ENCODE data around the gene ZNF574. TPM values are rescaled to one million over a fixed set of nuclear protein-coding genes. Genes with fewer than 3 reads are reported as not detected.

Gene ZNF574
- total and polyA plus RNA-seq, 5 experiments from 2014 or later = 7.8 to 21.5 (median 18.3) TPM

DNA sequence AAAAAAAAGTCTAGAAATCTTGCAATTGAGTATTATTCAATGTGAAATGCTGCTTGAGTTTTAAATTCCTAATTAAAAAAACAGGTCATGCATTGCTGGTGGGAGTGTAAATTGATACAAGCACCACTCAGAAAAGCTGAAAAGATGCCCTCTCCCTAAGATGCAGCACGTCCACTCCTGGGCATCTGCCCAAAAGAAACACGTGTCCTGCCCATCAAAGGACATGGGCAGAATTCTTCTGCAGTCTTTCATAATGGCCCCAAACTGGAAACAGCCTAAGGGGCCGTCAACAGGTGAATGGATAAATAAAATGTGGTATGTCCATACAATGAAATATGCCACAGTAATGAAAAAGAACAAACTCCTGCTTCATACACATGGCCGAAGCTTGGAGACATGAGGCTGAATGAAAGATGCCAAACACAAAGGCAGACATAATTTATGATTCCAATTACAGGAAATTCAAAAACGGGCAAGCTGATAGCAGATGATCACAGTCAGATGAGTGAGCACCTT is 48.5 kb downstream of the ZNF574 start:
- H3K9me3 Mint-ChIP-seq = no peaks in the 10 kb centered on the region
- H3K4me3 Mint-ChIP-seq = peak overlapping the region in 4 of 10 donors; percentile 4 to 44 (median 20)

DNA sequence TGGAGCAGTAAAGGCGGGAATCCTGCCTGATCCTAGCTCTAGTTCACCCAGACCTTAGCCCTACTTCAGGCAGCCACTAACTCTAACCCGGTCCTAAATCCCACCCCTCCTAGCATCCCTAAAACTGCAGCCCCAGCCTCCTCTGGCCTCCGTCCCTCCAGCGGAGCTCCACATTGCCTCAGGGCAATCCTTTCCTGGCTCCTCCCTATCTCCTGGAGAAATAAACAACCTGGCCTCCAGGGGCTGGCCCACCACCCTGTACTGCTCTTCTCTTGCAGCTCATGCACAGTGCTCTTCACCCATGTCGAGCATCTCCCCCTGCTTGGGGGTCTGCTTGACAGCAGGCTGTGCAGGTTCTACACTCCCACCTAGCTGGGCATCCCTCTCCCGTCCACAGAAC is 49.6 kb downstream of the ZNF574 start:
- Mint-ChIP-seq H3K27ac (peak overlapping the region; percentile 22 to 97 (median 86)), H3K4me1 (peaks cover 58 to 94% (median 87%) of the 10 kb centered on the region in 4 donors), H3K9me3 (no peaks in the 10 kb centered on the region), H3K36me3 (peaks cover 0 to 19% (median 2%) of the 10 kb centered on the region in 3 donors), H3K27me3 (no peaks in the 10 kb centered on the region), H3K4me3 (peak overlapping the region in 3 of 10 donors; percentile 24 to 31 (median 29))
- POLR2A ChIA-PET = interaction anchor here (0.9 to 1.6 kb wide), 2 partner anchors 11 to 15 kb away, joined by 3 to 5 read pairs; no protein-coding TSS in a partner anchor
- ATAC-seq (no peak), DNase-seq (no peak)

More for the DNA sequence above, 48.5 kb downstream of the ZNF574 start:
- Mint-ChIP-seq H3K27me3 (no peaks in the 10 kb centered on the region), H3K27ac (peak overlapping the region; percentile 38 to 98 (median 80)), H3K36me3 (peaks cover 0 to 19% (median 2%) of the 10 kb centered on the region in 3 donors), H3K4me1 (peaks cover 48 to 91% (median 77%) of the 10 kb centered on the region in 4 donors)
- POLR2A ChIA-PET = interaction anchor here (0.7 to 1.6 kb wide), 4 partner anchors 14 to 299 kb away, joined by 4 to 5 read pairs (median 5); partner anchors contain the start of gene ZNF574
- no peak for ATAC-seq
- DNase-seq = no peak

DNA sequence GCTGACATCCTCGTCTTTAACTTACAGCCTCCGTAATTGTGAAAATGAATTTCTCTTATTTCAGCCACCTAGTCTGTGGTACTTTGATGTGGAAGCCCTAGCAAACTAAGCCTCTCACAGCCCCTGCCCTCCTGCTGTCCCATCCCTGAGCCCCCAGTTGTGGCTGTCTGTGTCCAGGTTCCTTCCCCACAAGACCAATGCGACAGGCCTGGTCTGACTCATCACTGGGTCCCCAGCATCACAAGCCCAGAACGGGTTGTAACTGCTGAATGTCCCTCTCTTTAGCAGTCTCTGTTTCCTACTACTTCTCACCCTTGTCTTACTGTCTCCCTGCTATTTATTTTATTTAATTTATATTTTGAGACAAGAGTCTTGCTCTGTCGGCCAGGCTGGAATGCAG is 50.6 kb downstream of the ZNF574 start:
- Mint-ChIP-seq H3K4me3 (peak overlapping the region in 3 of 10 donors; percentile 15 to 21 (median 20)), H3K27me3 (no peaks in the 10 kb centered on the region), H3K36me3 (peaks cover 0 to 15% (median 2%) of the 10 kb centered on the region in 3 donors), H3K9me3 (no peaks in the 10 kb centered on the region), H3K4me1 (peaks cover 60 to 91% (median 86%) of the 10 kb centered on the region in 4 donors), H3K27ac (peak overlapping the region; percentile 57 to 97 (median 80))
- no peak for ATAC-seq
- POLR2A ChIA-PET = interaction anchor here (1.0 kb wide), 1 partner anchor 9 kb away, joined by 3 read pairs; no protein-coding TSS in a partner anchor
- DNase-seq = no peak

DNA sequence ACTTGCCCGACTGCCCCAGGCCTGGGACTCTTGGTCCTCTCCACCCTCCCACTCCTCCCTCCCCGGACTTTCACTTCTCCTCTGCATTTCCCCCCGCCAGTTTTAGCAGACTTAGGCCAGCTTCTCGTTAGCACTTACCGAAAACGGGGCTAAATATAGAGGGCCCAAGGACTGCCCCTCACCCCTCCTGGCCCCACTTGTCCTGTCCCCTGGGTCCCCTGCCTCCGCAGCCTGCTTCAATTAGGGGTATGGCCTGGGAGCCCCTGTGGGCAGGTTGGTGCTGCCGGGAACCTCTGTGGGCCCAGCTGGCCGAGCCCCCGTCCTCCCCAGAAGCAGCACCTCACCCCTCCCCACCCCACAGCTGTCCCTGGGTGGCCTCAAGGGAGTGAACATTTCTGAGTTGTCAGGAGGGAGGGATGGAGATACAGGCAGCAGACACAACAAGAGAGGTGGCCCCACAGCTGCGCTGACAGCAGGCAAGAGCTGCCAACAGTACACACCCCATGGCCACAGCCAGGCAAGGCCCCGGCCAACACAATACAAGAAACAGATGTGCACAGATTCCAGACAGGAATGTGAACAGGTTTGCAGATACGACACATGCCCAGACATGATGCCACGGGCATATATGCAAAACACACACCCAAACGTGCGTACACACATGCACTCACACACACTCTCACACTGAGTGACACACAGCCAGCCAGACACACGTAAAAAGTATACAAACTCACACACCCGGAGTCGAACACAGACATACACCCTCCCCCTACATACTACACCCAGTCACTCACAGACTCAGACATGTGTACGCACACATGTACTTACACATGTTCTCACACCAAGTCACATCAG is 53.7 kb downstream of the ZNF574 start:
- DNase-seq = no peak
- no peaks in the 10 kb centered on the region for H3K27me3 Mint-ChIP-seq

DNA sequence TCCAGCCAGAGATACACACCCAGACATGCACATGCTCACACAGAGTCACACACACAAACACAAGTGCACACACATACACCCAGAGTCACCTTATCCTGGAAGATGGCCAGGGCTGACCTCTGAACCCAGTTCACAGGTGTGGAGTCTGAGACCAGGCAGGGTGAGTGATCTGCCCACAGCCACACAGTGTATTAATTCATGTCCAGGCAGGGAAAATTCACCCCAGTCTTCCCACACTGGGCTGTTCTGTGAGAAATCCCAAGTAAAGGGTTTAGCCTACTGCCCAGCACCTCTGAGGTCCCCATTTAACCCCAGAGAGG is 54.2 kb downstream of the ZNF574 start:
- no peak for DNase-seq
- Mint-ChIP-seq H3K4me1 (peaks cover 62 to 86% (median 84%) of the 10 kb centered on the region in 4 donors), H3K4me3 (peak overlapping the region; percentile 7 to 96 (median 82)), H3K27me3 (no peaks in the 10 kb centered on the region), H3K9me3 (no peaks in the 10 kb centered on the region), H3K36me3 (peaks cover 0 to 7% (median 2%) of the 10 kb centered on the region in 3 donors), H3K27ac (peak overlapping the region; percentile 42 to 85 (median 77))
- POLR2A ChIA-PET = no interaction called here
- ATAC-seq = no peak

More for the DNA sequence above, 53.7 kb downstream of the ZNF574 start:
- Mint-ChIP-seq H3K36me3 (peaks cover 0 to 11% (median 2%) of the 10 kb centered on the region in 3 donors), H3K4me1 (peaks cover 61 to 87% (median 85%) of the 10 kb centered on the region in 4 donors), H3K9me3 (no peaks in the 10 kb centered on the region), H3K4me3 (peak overlapping the region in 9 of 10 donors; percentile 7 to 96 (median 82)), H3K27ac (peak overlapping the region; percentile 49 to 87 (median 80))
- POLR2A ChIA-PET = interaction anchor here (0.6 to 0.7 kb wide), 2 partner anchors 156 to 184 kb away, joined by 3 to 4 read pairs; no protein-coding TSS in a partner anchor
- ATAC-seq = no peak

Other genes starting within 250 kb of the ZNF574 start
- not detected for gene LYPD4, start 231.5 kb upstream of the ZNF574 start, total RNA-seq
- gene LYPD4, start 231.5 kb upstream of the ZNF574 start, polyA plus RNA-seq = not detected
- not detected for gene DMRTC2, start 231.1 kb upstream of the ZNF574 start, total RNA-seq
- not detected for gene DMRTC2, start 231.1 kb upstream of the ZNF574 start, polyA plus RNA-seq
- gene RPS19, start 215.9 kb upstream of the ZNF574 start, total RNA-seq = 1,000 to 10,000 TPM; 3,479 to 3,513 TPM
- gene RPS19, start 215.9 kb upstream of the ZNF574 start, polyA plus RNA-seq = 1,000 to 10,000 TPM; 6,905 to 8,825 (median 8,505) TPM
- 10 to 100 TPM; 48.6 to 51.0 TPM for gene CD79A, start 198.9 kb upstream of the ZNF574 start, total RNA-seq
- gene CD79A, start 198.9 kb upstream of the ZNF574 start, polyA plus RNA-seq = 10 to 100 TPM; 54.9 to 88.2 (median 85.1) TPM
- gene ARHGEF1, start 193.0 kb upstream of the ZNF574 start, total RNA-seq = 1,000 to 10,000 TPM; 1,211 to 1,239 TPM
- gene ARHGEF1, start 193.0 kb upstream of the ZNF574 start, polyA plus RNA-seq = 100 to 1,000 TPM; 161 to 346 (median 211) TPM
- 1 to 10 TPM; 7.5 to 8.1 TPM for gene ERFL, start 147.7 kb upstream of the ZNF574 start, total RNA-seq
- not detected for gene ERFL, start 147.7 kb upstream of the ZNF574 start, polyA plus RNA-seq
- 10 to 100 TPM; 87.6 to 90.3 TPM for gene RABAC1, start 116.8 kb upstream of the ZNF574 start, total RNA-seq
- 100 to 1,000 TPM; 201 to 288 (median 231) TPM for gene RABAC1, start 116.8 kb upstream of the ZNF574 start, polyA plus RNA-seq
- 1 to 10 TPM; 3.4 to 6.2 TPM for gene ATP1A3, start 81.9 kb upstream of the ZNF574 start, total RNA-seq
- gene ATP1A3, start 81.9 kb upstream of the ZNF574 start, polyA plus RNA-seq = 1 to 10 TPM; 2.8 to 4.9 (median 2.8) TPM
- under 1 TPM; 0.25 to 0.34 TPM for gene GRIK5, start 6.0 kb upstream of the ZNF574 start, total RNA-seq
- not detected for gene GRIK5, start 6.0 kb upstream of the ZNF574 start, polyA plus RNA-seq
- 10 to 100 TPM; 85.0 to 88.5 TPM for gene POU2F2, start 56.3 kb downstream of the ZNF574 start, total RNA-seq
- 1 to 10 TPM; 2.4 to 6.6 (median 4.7) TPM for gene POU2F2, start 56.3 kb downstream of the ZNF574 start, polyA plus RNA-seq
- 10 to 100 TPM; 56.5 to 58.7 TPM for gene DEDD2, start 141.5 kb downstream of the ZNF574 start, total RNA-seq
- 100 to 1,000 TPM; 117 to 149 (median 133) TPM for gene DEDD2, start 141.5 kb downstream of the ZNF574 start, polyA plus RNA-seq
- gene ZNF526, start 144.1 kb downstream of the ZNF574 start, total RNA-seq = 10 to 100 TPM; 16.6 to 20.1 TPM
- gene ZNF526, start 144.1 kb downstream of the ZNF574 start, polyA plus RNA-seq = 1 to 10 TPM; 3.9 to 8.1 (median 4.5) TPM
- 10 to 100 TPM; 27.1 to 28.1 TPM for gene GSK3A, start 166.4 kb downstream of the ZNF574 start, total RNA-seq
- 10 to 100 TPM in 2 of 3 donors, 1 to 10 TPM in 1; 9.9 to 19.3 (median 12.8) TPM for gene GSK3A, start 166.4 kb downstream of the ZNF574 start, polyA plus RNA-seq
- gene ERF, start 179.0 kb downstream of the ZNF574 start, total RNA-seq = 10 to 100 TPM; 41.0 to 47.3 TPM
- gene ERF, start 179.0 kb downstream of the ZNF574 start, polyA plus RNA-seq = 1 to 10 TPM; 2.8 to 6.2 (median 4.6) TPM
- 10 to 100 TPM; 84.7 to 87.4 TPM for gene CIC, start 193.1 kb downstream of the ZNF574 start, total RNA-seq
- gene CIC, start 193.1 kb downstream of the ZNF574 start, polyA plus RNA-seq = 1 to 10 TPM in 2 of 3 donors, under 1 TPM in 1; 0.43 to 1.8 (median 1.3) TPM
- gene PRR19, start 226.0 kb downstream of the ZNF574 start, total RNA-seq = under 1 TPM in 1 of 2 experiments, not detected in 1; 0.25 TPM
- gene PRR19, start 226.0 kb downstream of the ZNF574 start, polyA plus RNA-seq = under 1 TPM in 2 of 3 donors, not detected in 1; 0.32 to 0.49 TPM
- 10 to 100 TPM; 15.4 to 17.7 TPM for gene PAFAH1B3, start 226.5 kb downstream of the ZNF574 start, total RNA-seq
- gene PAFAH1B3, start 226.5 kb downstream of the ZNF574 start, polyA plus RNA-seq = 10 to 100 TPM; 38.4 to 48.1 (median 43.6) TPM
- gene TMEM145, start 237.1 kb downstream of the ZNF574 start, total RNA-seq = not detected
- gene TMEM145, start 237.1 kb downstream of the ZNF574 start, polyA plus RNA-seq = not detected
- 10 to 100 TPM in 1 of 2 experiments, 1 to 10 TPM in 1; 9.2 to 10.2 TPM for gene MEGF8, start 249.5 kb downstream of the ZNF574 start, total RNA-seq
- under 1 TPM; 0.23 to 0.57 (median 0.34) TPM for gene MEGF8, start 249.5 kb downstream of the ZNF574 start, polyA plus RNA-seq